Measurements from ENCODE around the gene CLSTN3.

Gene CLSTN3

GRCh38 chr12:7129872-7130691, at the start of gene CLSTN3:
CLSTN3 (plus strand) TSS chr12:7130371; CDS start chr12:7130649, 278 bp downstream.
- Histone ChIP-seq H3F3A (ENCODE audit: control insufficient read depth, insufficient read depth) (no peaks in the 10 kb centered on the region), H3K4me2 (ENCODE audit: low read length) (peak within 1 kb of the TSS; percentile 72), H3K27ac (ENCODE audit: low read depth, low read length) (no peak within 1 kb of the TSS), H3K79me2 (ENCODE audit: control insufficient read depth, low read length) (no peaks in the 10 kb centered on the region), H3K27me3 (ENCODE audit: control insufficient read depth, low read length) (peaks cover 48% of the 10 kb centered on the region), H3K9me3 (ENCODE audit: control insufficient read depth, insufficient read depth, low read length) (no peaks in the 10 kb centered on the region), H3K9me2 (replicated peaks; ENCODE audit: control insufficient read depth, low read length) (no peaks in the 10 kb centered on the region), H3K36me3 (ENCODE audit: control insufficient read depth, low read length) (no peaks in the 10 kb centered on the region), H4K20me1 (ENCODE audit: control insufficient read depth, insufficient read depth, low read depth, low read length) (no peaks in the 10 kb centered on the region), H3K4me3 (ENCODE audit: low read length) (peak within 1 kb of the TSS; percentile 70), H3K4me1 (ENCODE audit: control insufficient read depth, low read length) (peaks cover 19% of the 10 kb centered on the region)
- no peak for TF ChIP-seq EZH2phosphoT487 (IDR thresholded peaks at IDR 0.05; ENCODE audit: borderline replicate concordance, low read length)
- TF ChIP-seq, protein P1, sequence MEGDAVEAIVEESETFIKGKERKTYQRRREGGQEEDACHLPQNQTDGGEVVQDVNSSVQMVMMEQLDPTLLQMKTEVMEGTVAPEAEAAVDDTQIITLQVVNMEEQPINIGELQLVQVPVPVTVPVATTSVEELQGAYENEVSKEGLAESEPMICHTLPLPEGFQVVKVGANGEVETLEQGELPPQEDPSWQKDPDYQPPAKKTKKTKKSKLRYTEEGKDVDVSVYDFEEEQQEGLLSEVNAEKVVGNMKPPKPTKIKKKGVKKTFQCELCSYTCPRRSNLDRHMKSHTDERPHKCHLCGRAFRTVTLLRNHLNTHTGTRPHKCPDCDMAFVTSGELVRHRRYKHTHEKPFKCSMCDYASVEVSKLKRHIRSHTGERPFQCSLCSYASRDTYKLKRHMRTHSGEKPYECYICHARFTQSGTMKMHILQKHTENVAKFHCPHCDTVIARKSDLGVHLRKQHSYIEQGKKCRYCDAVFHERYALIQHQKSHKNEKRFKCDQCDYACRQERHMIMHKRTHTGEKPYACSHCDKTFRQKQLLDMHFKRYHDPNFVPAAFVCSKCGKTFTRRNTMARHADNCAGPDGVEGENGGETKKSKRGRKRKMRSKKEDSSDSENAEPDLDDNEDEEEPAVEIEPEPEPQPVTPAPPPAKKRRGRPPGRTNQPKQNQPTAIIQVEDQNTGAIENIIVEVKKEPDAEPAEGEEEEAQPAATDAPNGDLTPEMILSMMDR (IDR thresholded peaks at IDR 0.05; ENCODE audit: low read depth, low read length, poor library complexity, severe bottlenecking): no peak

DNA sequence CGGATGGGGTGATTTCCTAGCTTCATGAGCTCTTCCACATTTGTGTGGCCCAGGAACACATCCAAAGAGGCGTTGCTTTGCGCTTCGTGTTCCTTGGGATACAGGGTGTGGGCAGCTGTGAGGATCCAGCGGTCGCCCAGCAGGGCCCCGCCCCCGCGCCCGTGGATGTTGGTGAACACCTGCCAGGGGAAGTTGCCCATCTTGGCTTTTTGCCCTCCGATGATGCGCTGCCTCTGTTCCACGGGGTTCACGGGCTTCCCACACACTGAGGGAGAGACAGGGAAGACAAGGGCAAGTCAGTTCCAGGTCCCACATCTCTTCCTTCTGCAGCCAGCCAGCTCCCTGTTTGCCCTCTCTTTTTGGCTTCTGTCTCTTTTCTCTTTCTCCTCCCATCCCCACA, 49.1 kb upstream of the CLSTN3 start:
- H3K4me3 ChIP-seq (ENCODE audit: low read length): no peak overlapping the region
- TF ChIP-seq EZH2phosphoT487 (IDR thresholded peaks at IDR 0.05; ENCODE audit: borderline replicate concordance, low read length): no peak
- TF ChIP-seq, protein P1 (IDR thresholded peaks at IDR 0.05; ENCODE audit: low read depth, low read length, poor library complexity, severe bottlenecking): no peak
- H3K9me3 ChIP-seq (ENCODE audit: control insufficient read depth, insufficient read depth, low read length): peaks cover 11% of the 10 kb centered on the region; the same call in 1 of the 2 replicates
- H3K9me2 ChIP-seq (replicated peaks; ENCODE audit: control insufficient read depth, low read length): no peaks in the 10 kb centered on the region
- peaks cover 8% of the 10 kb centered on the region; the same call in 1 of the 2 replicates for H3K27me3 ChIP-seq (ENCODE audit: control insufficient read depth, low read length)
- H3K27ac ChIP-seq (ENCODE audit: low read depth, low read length): no peak overlapping the region
- no peaks in the 10 kb centered on the region for H3F3A ChIP-seq (ENCODE audit: control insufficient read depth, insufficient read depth)
- no peaks in the 10 kb centered on the region for H3K36me3 ChIP-seq (ENCODE audit: control insufficient read depth, low read length)
- no peaks in the 10 kb centered on the region for H4K20me1 ChIP-seq (ENCODE audit: control insufficient read depth, insufficient read depth, low read depth, low read length)
- no peaks in the 10 kb centered on the region for H3K79me2 ChIP-seq (ENCODE audit: control insufficient read depth, low read length)
- H3K4me2 ChIP-seq (ENCODE audit: low read length): no peak overlapping the region
- H3K4me1 ChIP-seq (ENCODE audit: control insufficient read depth, low read length): no peaks in the 10 kb centered on the region

- TF ChIP-seq, protein P1 (IDR thresholded peaks at IDR 0.05; ENCODE audit: low read depth, low read length, poor library complexity, severe bottlenecking): no peak
- TF ChIP-seq EZH2phosphoT487 (IDR thresholded peaks at IDR 0.05; ENCODE audit: borderline replicate concordance, low read length): no peak
- Histone ChIP-seq H3K4me2 (ENCODE audit: low read length) (no peak overlapping the region), H3K9me2 (replicated peaks; ENCODE audit: control insufficient read depth, low read length) (no peaks in the 10 kb centered on the region), H3K4me3 (ENCODE audit: low read length) (no peak overlapping the region), H3F3A (ENCODE audit: control insufficient read depth, insufficient read depth) (no peaks in the 10 kb centered on the region), H3K27ac (ENCODE audit: low read depth, low read length) (no peak overlapping the region), H3K4me1 (ENCODE audit: control insufficient read depth, low read length) (no peaks in the 10 kb centered on the region), H3K36me3 (ENCODE audit: control insufficient read depth, low read length) (no peaks in the 10 kb centered on the region), H3K9me3 (ENCODE audit: control insufficient read depth, insufficient read depth, low read length) (peaks cover 11% of the 10 kb centered on the region; the same call in 1 of the 2 replicates), H4K20me1 (ENCODE audit: control insufficient read depth, insufficient read depth, low read depth, low read length) (no peaks in the 10 kb centered on the region), H3K79me2 (ENCODE audit: control insufficient read depth, low read length) (no peaks in the 10 kb centered on the region), H3K27me3 (ENCODE audit: control insufficient read depth, low read length) (peaks cover 3% of the 10 kb centered on the region)
Observed at GRCh38 chr12:7083125-7083524, 47.0 kb upstream of the CLSTN3 start.
